Measurements from ENCODE around the gene OXER1.
A peak's percentile ranks its signal among the peaks of the same experiment; 100 is the strongest.

OXER1 gene

GRCh38 chr2:42793334-42794270 lies 29.7 kb upstream of the OXER1 start:
- peak; percentile 86 for DNase-seq

GRCh38 chr2:42792583-42793333 lies 28.8 kb upstream of the OXER1 start, which contains the start of gene HAAO:
Gene HAAO, minus strand, starts transcription at chr2:42792583. Its CDS starts 47 bp downstream, at chr2:42792536.
- DNase-seq, result peak; percentile 86

GRCh38 chr2:42792087-42792582 lies 28.2 kb upstream of the OXER1 start:
- no peak for DNase-seq

GRCh38 chr2:42791606-42792005 lies 27.7 kb upstream of the OXER1 start:
- no peak for DNase-seq

GRCh38 chr2:42789751-42790150 lies 25.8 kb upstream of the OXER1 start:
- no peak for DNase-seq

- DNase-seq, result no peak
These were observed 24.9 kb upstream of the OXER1 start for GRCh38 chr2:42788882-42789281.

- no peak for DNase-seq
These were observed 24.5 kb upstream of the OXER1 start for GRCh38 chr2:42788478-42788793.

GRCh38 chr2:42787788-42788477 lies 24.0 kb upstream of the OXER1 start:
- DNase-seq, result no peak

- no peak for DNase-seq
These were observed 23.5 kb upstream of the OXER1 start for GRCh38 chr2:42787424-42787787.

- no peak for DNase-seq
These were observed 22.8 kb upstream of the OXER1 start for GRCh38 chr2:42786561-42787345.

- DNase-seq, result no peak
These were observed 20.4 kb upstream of the OXER1 start for GRCh38 chr2:42784204-42784880.

- DNase-seq, result no peak
These were observed 19.6 kb upstream of the OXER1 start for GRCh38 chr2:42783511-42783910.

GRCh38 chr2:42781181-42781580 lies 17.2 kb upstream of the OXER1 start:
- no peak for DNase-seq

- DNase-seq, result no peak
These were observed 14.2 kb upstream of the OXER1 start for GRCh38 chr2:42777883-42778805.

GRCh38 chr2:42775810-42776209 lies 11.9 kb upstream of the OXER1 start:
- no peak for DNase-seq

- no peak for DNase-seq
These were observed 11.3 kb upstream of the OXER1 start for GRCh38 chr2:42775186-42775585.

GRCh38 chr2:42771546-42772153 lies 7.7 kb upstream of the OXER1 start:
- no peak for DNase-seq

- no peak for DNase-seq
These were observed 6.6 kb upstream of the OXER1 start for GRCh38 chr2:42770288-42771131.

GRCh38 chr2:42769583-42770287 lies 5.8 kb upstream of the OXER1 start:
- DNase-seq, result no peak

All from right hindlimb (tissue), 1 donor.